SU-DHL-6 (cell line): ENCODE results near the gene LRP1-AS.

Source experiments
- H2AFZ ChIP-seq: fragments of 200-600 bp; sonication (generic); 2 replicates; pipeline ENCODE4 v1.6.1; 2014; ENCODE audit warnings: low read depth, mild to moderate bottlenecking, moderate library complexity, mixed read lengths, antibody characterized with exemption, low read length; ENCODE audit not compliant: severe bottlenecking
- H3F3A ChIP-seq: fragments of 200-600 bp; shearing (Covaris generic); 2 replicates; pipeline ENCODE4 v1.6.0; 2016; ENCODE audit warnings: antibody characterized with exemption, mild to moderate bottlenecking; ENCODE audit not compliant: insufficient read depth
- H3K27ac ChIP-seq: fragments of 200-600 bp; sonication (generic); 2 replicates; pipeline ENCODE4 v1.5.1; 2016; ENCODE audit warnings: low read depth, mild to moderate bottlenecking, low read length, moderate library complexity, mixed read lengths
- H3K27me3 ChIP-seq: fragments of 200-600 bp; sonication (generic), shearing (Covaris generic); 2 replicates; pipeline ENCODE4 v1.6.0; 2014; ENCODE audit warnings: mild to moderate bottlenecking, low read length
- H3K36me3 ChIP-seq: fragments of 200-600 bp; sonication (generic); 2 replicates; pipeline ENCODE4 v1.6.1; 2014; ENCODE audit warnings: mild to moderate bottlenecking, low read length, mixed read lengths
- H3K4me2 ChIP-seq: fragments of 300-600, 200-600 bp; shearing (Covaris generic), sonication (generic); 2 replicates; pipeline ENCODE4 v1.6.0; 2014; ENCODE audit warnings: low read length, low read depth, mild to moderate bottlenecking; ENCODE audit not compliant: poor library complexity, severe bottlenecking
- H3K4me3 ChIP-seq: fragments of 200-600 bp; sonication (generic); 2 replicates; pipeline ENCODE4 v1.5.1; 2014; ENCODE audit warnings: antibody characterized with exemption, low read length, mild to moderate bottlenecking, mixed read lengths; ENCODE audit not compliant: insufficient read depth, poor library complexity, severe bottlenecking
- H3K79me2 ChIP-seq: fragments of 200-600 bp; sonication (generic); 2 replicates; pipeline ENCODE4 v1.6.1; 2014; ENCODE audit warnings: mild to moderate bottlenecking, low read length, moderate library complexity; ENCODE audit not compliant: insufficient read depth
- H3K9ac ChIP-seq: fragments of 200-600 bp; sonication (generic); 2 replicates; pipeline ENCODE4 v1.7.0; 2014; ENCODE audit warnings: mild to moderate bottlenecking, low read length
- H3K9me2 ChIP-seq: fragments of 200-600 bp; sonication (generic); replicated peaks from 2 replicates; pipeline ENCODE4 v1.6.1; 2014; ENCODE audit warnings: low read length; ENCODE audit not compliant: insufficient read depth
- H3K9me3 ChIP-seq: fragments of 200-600 bp; sonication (generic); 2 replicates; pipeline ENCODE4 v1.6.1; 2014; ENCODE audit warnings: low read length, mixed read lengths; ENCODE audit not compliant: insufficient read depth
- H4K20me1 ChIP-seq: fragments of 200-600 bp; sonication (generic); 2 replicates; pipeline ENCODE4 v1.6.1; 2014; ENCODE audit warnings: low read depth, mild to moderate bottlenecking, antibody characterized with exemption, low read length, moderate library complexity, mixed read lengths
- EZH2phosphoT487 ChIP-seq: fragments of 200-600 bp; sonication (generic), shearing (Covaris generic); conservative IDR thresholded peaks from 2 replicates; pipeline ENCODE4 v1.6.1; 2018; ENCODE audit warnings: mild to moderate bottlenecking, antibody characterized with exemption, low read length, moderate library complexity, mixed read lengths
- TF ChIP-seq, protein P1 (sequence below): fragments of 200-600 bp; sonication (generic); IDR thresholded peaks from one replicate; pipeline ENCODE4 v1.5.1; 2017; ENCODE audit warnings: antibody characterized with exemption, mild to moderate bottlenecking, low read length, moderate library complexity; ENCODE audit not compliant: insufficient read depth, poor library complexity, severe bottlenecking

The LRP1-AS gene

DNA sequence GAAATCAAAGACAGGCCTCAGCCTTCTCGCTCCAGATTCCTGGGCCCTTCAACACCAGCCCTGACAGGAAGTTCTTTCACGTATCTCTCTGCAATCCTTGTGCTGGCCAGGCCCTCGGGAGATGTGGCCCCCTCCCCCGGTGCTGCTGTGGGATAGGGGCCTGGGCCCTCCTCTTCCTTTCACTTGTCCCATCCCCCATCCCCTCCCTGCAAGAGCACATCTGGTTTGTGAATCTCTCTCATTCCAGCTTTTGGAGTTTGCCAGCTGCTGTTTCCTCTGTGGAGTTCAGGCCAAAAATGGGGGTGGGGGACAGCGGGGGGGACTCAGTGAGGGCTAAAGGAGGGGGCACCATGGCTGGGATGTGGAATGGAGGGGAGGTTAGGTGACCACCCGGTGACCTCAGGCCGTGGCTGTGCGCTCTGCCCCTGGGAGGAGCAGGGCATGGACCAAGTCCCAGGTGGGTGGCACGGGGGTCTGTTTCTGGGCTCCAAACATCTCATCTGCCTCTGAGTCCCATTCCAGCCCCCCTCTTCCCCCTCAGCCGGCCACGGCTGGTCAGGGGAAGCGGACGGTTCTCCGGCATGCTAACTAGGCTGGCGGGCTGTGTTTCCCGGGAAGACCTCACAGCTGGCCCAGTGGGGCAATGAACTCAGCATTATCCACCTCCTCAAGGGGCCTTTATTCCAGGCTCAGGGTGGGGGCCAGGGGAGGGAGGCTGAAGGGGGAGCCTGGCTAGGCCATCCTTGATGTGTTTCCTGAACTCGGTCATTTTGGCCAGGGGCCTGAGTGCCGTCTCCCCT, 11.7 kb downstream of the LRP1-AS start:
- Histone ChIP-seq H3K9me2 (no peaks in the 10 kb centered on the region), H3K27me3 (no peaks in the 10 kb centered on the region), H2AFZ (no peak overlapping the region), H3K9me3 (no peaks in the 10 kb centered on the region), H3K36me3 (no peaks in the 10 kb centered on the region), H3K9ac (no peak overlapping the region), H3K27ac (no peak overlapping the region), H3F3A (no peaks in the 10 kb centered on the region), H4K20me1 (no peaks in the 10 kb centered on the region), H3K79me2 (no peaks in the 10 kb centered on the region), H3K4me3 (no peak overlapping the region), H3K4me2 (no peak overlapping the region)
- TF ChIP-seq, protein P1, sequence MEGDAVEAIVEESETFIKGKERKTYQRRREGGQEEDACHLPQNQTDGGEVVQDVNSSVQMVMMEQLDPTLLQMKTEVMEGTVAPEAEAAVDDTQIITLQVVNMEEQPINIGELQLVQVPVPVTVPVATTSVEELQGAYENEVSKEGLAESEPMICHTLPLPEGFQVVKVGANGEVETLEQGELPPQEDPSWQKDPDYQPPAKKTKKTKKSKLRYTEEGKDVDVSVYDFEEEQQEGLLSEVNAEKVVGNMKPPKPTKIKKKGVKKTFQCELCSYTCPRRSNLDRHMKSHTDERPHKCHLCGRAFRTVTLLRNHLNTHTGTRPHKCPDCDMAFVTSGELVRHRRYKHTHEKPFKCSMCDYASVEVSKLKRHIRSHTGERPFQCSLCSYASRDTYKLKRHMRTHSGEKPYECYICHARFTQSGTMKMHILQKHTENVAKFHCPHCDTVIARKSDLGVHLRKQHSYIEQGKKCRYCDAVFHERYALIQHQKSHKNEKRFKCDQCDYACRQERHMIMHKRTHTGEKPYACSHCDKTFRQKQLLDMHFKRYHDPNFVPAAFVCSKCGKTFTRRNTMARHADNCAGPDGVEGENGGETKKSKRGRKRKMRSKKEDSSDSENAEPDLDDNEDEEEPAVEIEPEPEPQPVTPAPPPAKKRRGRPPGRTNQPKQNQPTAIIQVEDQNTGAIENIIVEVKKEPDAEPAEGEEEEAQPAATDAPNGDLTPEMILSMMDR: no peak

DNA sequence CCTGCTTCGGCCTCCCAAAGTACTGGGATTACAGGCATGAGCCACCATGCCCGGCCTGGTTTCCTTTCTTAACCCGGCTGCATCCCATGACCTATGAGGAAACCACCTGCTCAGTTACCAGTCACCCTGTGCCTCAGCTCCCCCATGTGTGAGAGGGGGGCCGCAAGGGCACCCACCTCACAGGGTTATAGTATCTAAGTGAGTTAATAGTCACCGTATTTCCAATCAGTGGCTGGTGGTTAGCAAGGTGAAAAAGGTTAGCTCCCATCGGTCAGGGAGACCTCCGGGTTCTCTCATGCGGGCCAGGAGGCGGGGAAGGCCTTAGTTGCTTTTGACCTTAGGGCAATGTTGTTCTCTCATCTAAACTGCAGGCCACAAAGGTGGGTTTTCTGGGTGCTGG, 12.5 kb downstream of the LRP1-AS start:
- no peak for TF ChIP-seq EZH2phosphoT487
- TF ChIP-seq, protein P1: no peak
- no peaks in the 10 kb centered on the region for H3K79me2 ChIP-seq
- no peak overlapping the region for H3K27ac ChIP-seq
- H2AFZ ChIP-seq: no peak overlapping the region
- no peaks in the 10 kb centered on the region for H3K36me3 ChIP-seq
- H3K9me3 ChIP-seq: no peaks in the 10 kb centered on the region
- H4K20me1 ChIP-seq: no peaks in the 10 kb centered on the region
- no peaks in the 10 kb centered on the region for H3K9me2 ChIP-seq
- no peaks in the 10 kb centered on the region for H3F3A ChIP-seq
- no peaks in the 10 kb centered on the region for H3K27me3 ChIP-seq
- no peak overlapping the region for H3K9ac ChIP-seq
- H3K4me3 ChIP-seq: no peak overlapping the region
- H3K4me2 ChIP-seq: no peak overlapping the region

DNA sequence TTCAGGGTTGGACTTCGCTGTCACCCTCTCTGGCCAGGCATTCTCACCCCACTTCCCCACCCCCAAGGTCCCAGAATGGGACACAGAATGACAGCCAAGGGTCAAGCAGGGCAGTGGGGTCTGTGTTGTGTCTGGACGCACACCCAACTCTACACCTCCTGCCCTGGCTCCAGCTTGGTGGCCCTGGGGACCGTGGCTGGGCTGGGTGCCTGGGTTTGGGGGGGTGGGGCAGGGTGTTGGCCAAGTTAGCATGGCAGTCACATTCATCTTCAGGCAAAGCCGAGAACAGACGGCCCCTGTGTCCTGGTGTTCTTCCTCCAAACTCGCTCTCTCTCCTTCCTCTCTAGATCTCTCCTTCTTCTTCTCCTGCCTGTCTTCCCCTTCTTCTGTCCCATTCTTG, 13.5 kb downstream of the LRP1-AS start:
- no peaks in the 10 kb centered on the region for H3K79me2 ChIP-seq
- no peak overlapping the region for H3K27ac ChIP-seq
- no peaks in the 10 kb centered on the region for H3F3A ChIP-seq
- H3K27me3 ChIP-seq: no peaks in the 10 kb centered on the region
- no peaks in the 10 kb centered on the region for H3K36me3 ChIP-seq
- no peaks in the 10 kb centered on the region for H3K9me2 ChIP-seq
- H3K9me3 ChIP-seq: no peaks in the 10 kb centered on the region
- no peak overlapping the region for H3K4me3 ChIP-seq
- H2AFZ ChIP-seq: no peak overlapping the region
- TF ChIP-seq EZH2phosphoT487: no peak
- TF ChIP-seq, protein P1: no peak
- H3K9ac ChIP-seq: no peak overlapping the region
- no peak overlapping the region for H3K4me2 ChIP-seq
- no peaks in the 10 kb centered on the region for H4K20me1 ChIP-seq
